HepG2 (cell line): Measurements from ENCODE around the gene RABGAP1L. TPM values are rescaled to one million over a fixed set of nuclear protein-coding genes. Genes with fewer than 3 reads are reported as not detected.

Experiments
- ATAC-seq: fragments of 200-7000 bp; cut with Tn5 transposase; 3 replicates; pipeline ENCODE4 v1.9.1; 2020; ENCODE audit warnings: mild to moderate bottlenecking, moderate library complexity
- BruUV-seq: library from RNA; stranded (reverse); fragments of 400-500 nt; replicated peaks from 2 replicates; lab custom pipeline; 2021; lab: Mats Ljungman, UMichigan
- CTCF ChIA-PET: fragments of 300-600 bp; formaldehyde crosslinking; extraction: SDS; loops from one replicate; lab custom pipeline; 2021; ENCODE audit warnings: low total read pairs, inconsistent platforms, low intra/inter-chr PET ratio; lab: Yijun Ruan, JAX
- POLR2A ChIA-PET: fragments of 350-600 bp; sonication (Branson Sonifier 250); formaldehyde crosslinking; loops from one replicate; lab custom pipeline; 2020; ENCODE audit warnings: antibody characterized with exemption, inconsistent platforms; lab: Yijun Ruan, JAX
- DNase-seq: peaks from one replicate; pipeline ENCODE4 v3.0.0-alpha.2; 2015; ENCODE audit warnings: low spot score
- FAIRE-seq: peaks from 3 replicates; lab custom pipeline; 2011; peaks lifted over from hg19 to GRCh38; lab: Jason Lieb, UNC
- H2AFZ ChIP-seq: one replicate; pipeline ENCODE4 v1.6.1; 2011; ENCODE audit warnings: low read length, inconsistent platforms
- H3K27ac ChIP-seq: fragments of 300-600 bp; 3 replicates; pipeline ENCODE4 v1.8.0; 2011; ENCODE audit warnings: mixed run types, mild to moderate bottlenecking, mixed read lengths, low read length, inconsistent platforms; ENCODE audit not compliant: insufficient read depth; ENCODE audit errors: extremely low read length
- H3K27me3 ChIP-seq, 2 experiments: fragments of 200-600 bp in 1 of 2; 2 replicates in 1 of 2; 3 replicates in 1 of 2; pipeline versions ENCODE4 v1.6.0 to v1.8.0; 2011; ENCODE audit warnings: low read length in 2 of 2, mild to moderate bottlenecking in 2 of 2, moderate library complexity in 2 of 2, inconsistent platforms in 1 of 2; ENCODE audit not compliant: insufficient read depth in 2 of 2, control insufficient read depth in 1 of 2
- H3K36me3 ChIP-seq, 2 experiments: fragments of 200-600 bp in 1 of 2; replicated peaks in 1 of 2; 2 replicates in 1 of 2; 3 replicates in 1 of 2; pipeline versions ENCODE4 v1.5.1 to v1.8.0; 2011; ENCODE audit warnings: low read length in 2 of 2, inconsistent platforms in 1 of 2; ENCODE audit not compliant: insufficient read depth in 2 of 2, control insufficient read depth in 1 of 2
- H3K4me1 ChIP-seq: 2 replicates; pipeline ENCODE4 v1.5.1; 2012; ENCODE audit warnings: low read length, inconsistent platforms; ENCODE audit not compliant: insufficient read depth
- H3K4me2 ChIP-seq: 2 replicates; pipeline ENCODE4 v1.6.0; 2011; ENCODE audit warnings: low read depth, low read length, inconsistent platforms
- H3K4me3 ChIP-seq, 3 experiments: fragments of 200-600 bp in 1 of 3; sonication (generic), shearing (Covaris generic) in 1 of 3; replicated peaks in 1 of 3; 2 replicates each; pipeline ENCODE4 v1.5.1; 2011 to 2016; ENCODE audit warnings: low read length in 3 of 3, inconsistent platforms in 2 of 3, low read depth in 2 of 3, mild to moderate bottlenecking in 2 of 3, control low read depth in 1 of 3, mixed read lengths in 1 of 3; ENCODE audit not compliant: insufficient read depth in 1 of 3
- H3K79me2 ChIP-seq: one replicate; pipeline ENCODE4 v1.6.1; 2011; ENCODE audit warnings: low read length, inconsistent platforms; ENCODE audit not compliant: insufficient read depth
- H3K9ac ChIP-seq: 2 replicates; pipeline ENCODE4 v1.6.0; 2011; ENCODE audit warnings: mild to moderate bottlenecking, low read depth, low read length, inconsistent platforms; ENCODE audit not compliant: insufficient read depth
- H3K9me3 ChIP-seq: 2 replicates; pipeline ENCODE4 v1.5.1; 2012; ENCODE audit warnings: mild to moderate bottlenecking, low read length
- H4K20me1 ChIP-seq: 2 replicates; pipeline ENCODE4 v1.6.0; 2011; ENCODE audit warnings: inconsistent platforms, mild to moderate bottlenecking, low read length, moderate library complexity; ENCODE audit not compliant: insufficient read depth
- GMEB2 ChIP-seq: IDR thresholded peaks from 2 replicates; pipeline ENCODE4 v1.6.1; 2016; ENCODE audit warnings: missing biosample characterization, missing genetic modification reagents, low read depth
- IRF2 ChIP-seq: IDR thresholded peaks from 2 replicates; pipeline ENCODE4 v1.6.1; 2018; ENCODE audit warnings: missing genetic modification reagents, missing compliant biosample characterization
- KLF12 ChIP-seq: sonication (generic); formaldehyde crosslinking; IDR thresholded peaks from 2 replicates; pipeline ENCODE4 v1.4.0; 2020; ENCODE audit warnings: missing genetic modification reagents, borderline replicate concordance
- KMT2A ChIP-seq: sonication (generic); formaldehyde crosslinking; IDR thresholded peaks from 2 replicates; pipeline ENCODE4 v1.4.0; 2020; ENCODE audit warnings: missing genetic modification reagents
- MLXIP ChIP-seq: sonication (generic); formaldehyde crosslinking; IDR thresholded peaks from 2 replicates; pipeline ENCODE4 v1.9.0; 2021; ENCODE audit warnings: missing genetic modification reagents, borderline replicate concordance
- MTA3 ChIP-seq: sonication (generic); formaldehyde crosslinking; IDR thresholded peaks from 2 replicates; pipeline ENCODE4 v1.4.0; 2020; ENCODE audit warnings: missing genetic modification reagents
- MTF2 ChIP-seq: sonication (generic); formaldehyde crosslinking; IDR thresholded peaks from 2 replicates; pipeline ENCODE4 v1.5.0; 2020; ENCODE audit warnings: missing genetic modification reagents, borderline replicate concordance
- NRL ChIP-seq: sonication (generic); formaldehyde crosslinking; IDR thresholded peaks from 2 replicates; pipeline ENCODE4 v1.5.0; 2020; ENCODE audit warnings: missing genetic modification reagents, mild to moderate bottlenecking, moderate library complexity, borderline replicate concordance
- PAF1 ChIP-seq: IDR thresholded peaks from 2 replicates; pipeline ENCODE4 v1.6.1; 2016; ENCODE audit warnings: missing genetic modification reagents, missing compliant biosample characterization
- U2AF2 ChIP-seq: fragments of 200-400 bp; formaldehyde crosslinking; IDR thresholded peaks from 2 replicates; pipeline ENCODE4 v1.6.1; 2017; ENCODE audit warnings: low read depth, mild to moderate bottlenecking, low read length
- ZFP36L2 ChIP-seq: sonication (generic); formaldehyde crosslinking; IDR thresholded peaks from 2 replicates; pipeline ENCODE4 v1.4.0; 2020; ENCODE audit warnings: missing genetic modification reagents
- ZNF12 ChIP-seq: sonication (generic); formaldehyde crosslinking; IDR thresholded peaks from 2 replicates; pipeline ENCODE4 v1.5.0; 2020; ENCODE audit warnings: missing genetic modification reagents
- ZNF292 ChIP-seq: sonication (generic); formaldehyde crosslinking; IDR thresholded peaks from 2 replicates; pipeline ENCODE4 v1.8.1; 2022; ENCODE audit warnings: mild to moderate bottlenecking, low read depth, missing genetic modification reagents, borderline replicate concordance
- ZNF510 ChIP-seq: sonication (generic); formaldehyde crosslinking; IDR thresholded peaks from 2 replicates; pipeline ENCODE4 v1.4.0; 2020; ENCODE audit warnings: low read depth, mild to moderate bottlenecking, missing genetic modification reagents
- ZNF513 ChIP-seq: sonication (generic); formaldehyde crosslinking; conservative IDR thresholded peaks from 2 replicates; pipeline ENCODE4 v1.5.0; 2020; ENCODE audit warnings: missing genetic modification reagents
- ZNF660 ChIP-seq: sonication (generic); formaldehyde crosslinking; IDR thresholded peaks from 2 replicates; pipeline ENCODE4 v1.5.1; 2020; ENCODE audit warnings: mild to moderate bottlenecking, low read depth, missing genetic modification reagents, borderline replicate concordance
- ZNF713 ChIP-seq: sonication (generic); formaldehyde crosslinking; IDR thresholded peaks from 2 replicates; pipeline ENCODE4 v1.4.0; 2020; ENCODE audit warnings: mild to moderate bottlenecking, missing genetic modification reagents
- ZNF790 ChIP-seq: sonication (generic); formaldehyde crosslinking; IDR thresholded peaks from 2 replicates; pipeline ENCODE4 v1.8.0; 2022; ENCODE audit warnings: missing genetic modification reagents, mild to moderate bottlenecking, borderline replicate concordance
- ZNF879 ChIP-seq: sonication (generic); formaldehyde crosslinking; IDR thresholded peaks from 2 replicates; pipeline ENCODE4 v1.8.1; 2023; ENCODE audit warnings: missing genetic modification reagents
- in situ Hi-C: cut with HindIII; loops from 2 replicates; pipeline ENCODE4 v1.10.0; 2017; ENCODE audit warnings: low pct_unique_long_range_greater_than_20kb; ENCODE audit not compliant: extremely low pct_ligation_motif_present
- intact Hi-C: fragments of 100-400 bp; cut with micrococcal nuclease; formaldehyde crosslinking; loops from one replicate; pipeline ENCODE4 v1.10.0; 2022; ENCODE audit not compliant: unreplicated experiment
- polyA plus RNA-seq, 8 experiments: library from polyadenylated mRNA; depleted of rRNA in 3 of 8; stranded (reverse) in 7 of 8; unstranded in 1 of 8; fragments of >200 nt; fragmentation: Illumina TruSeq in 4 of 8; extraction: Trizol in 4 of 8; gene quantifications; 2 replicates each; pipeline versions ENCODE4 v1.2.1 to v1.2.3, GENCODE V29; 2011 to 2016; ENCODE audit warnings: low read depth in 4 of 8, missing spikeins in 1 of 8, mixed read lengths in 1 of 8; ENCODE audit not compliant: insufficient read depth in 1 of 8
- total RNA-seq, 5 experiments: library from RNA; depleted of rRNA; stranded (reverse); fragments of >200 nt; fragmentation: Illumina TruSeq; extraction: Trizol; gene quantifications; 2 replicates each; pipeline ENCODE4 v1.2.3, GENCODE V29; 2016; ENCODE audit warnings: low read depth in 1 of 5

The RABGAP1L gene
- total and polyA plus RNA-seq, 2 of the 13 experiments (the other 11 are each of a cell fraction or from before 2014, with no cell fraction given): 7.9 to 22.6 TPM

- H3K9ac ChIP-seq: no peak overlapping the region
- no peaks in the 10 kb centered on the region for H3K9me3 ChIP-seq
- H3K27me3 ChIP-seq: no peaks in the 10 kb centered on the region
- no peak overlapping the region for H3K4me3 ChIP-seq
- in situ Hi-C loops: no loop called here
- CTCF ChIA-PET: no interaction called here
- H3K79me2 ChIP-seq: no peaks in the 10 kb centered on the region
- ATAC-seq: no peak
- H3K4me1 ChIP-seq: peaks cover 23% of the 10 kb centered on the region
- no TSS peak for BruUV-seq
- TF ChIP-seq ZNF790 (CRISPR knock-in tag) (no peak), ZNF879 (CRISPR knock-in tag) (no peak), MTF2 (no peak), ZNF713 (no peak), NRL (CRISPR knock-in tag) (no peak), U2AF2 (no peak), PAF1 (CRISPR knock-in tag) (no peak), ZFP36L2 (CRISPR knock-in tag) (no peak), ZNF510 (CRISPR knock-in tag) (no peak), IRF2 (CRISPR knock-in tag) (no peak), KMT2A (no peak), KLF12 (no peak), ZNF12 (CRISPR knock-in tag) (no peak), MLXIP (no peak), ZNF292 (CRISPR knock-in tag) (no peak), GMEB2 (no peak), ZNF513 (CRISPR knock-in tag) (no peak), MTA3 (CRISPR knock-in tag) (no peak), ZNF660 (no peak)
- FAIRE-seq: no peak
- H3K36me3 ChIP-seq: no peaks in the 10 kb centered on the region
- no peaks in the 10 kb centered on the region for H4K20me1 ChIP-seq
- no peak overlapping the region for H3K4me2 ChIP-seq
- POLR2A ChIA-PET: no interaction called here
- intact Hi-C loops: no loop called here
- H2AFZ ChIP-seq: no peak overlapping the region
- H3K27ac ChIP-seq: no peak overlapping the region
- no peak for DNase-seq
These were observed 812.1 kb downstream of the RABGAP1L start for GRCh38 chr1:174971466-174971865.
